Body of pancreas (tissue), 4 donors: ENCODE data around the gene LPP.

ENCODE experiments used
- CTCF ChIP-seq, 7 experiments: fragments of 450-650 bp in 4 of 7; fragments of 200-600 bp in 3 of 7; sonication (generic) in 3 of 7; IDR thresholded peaks; one replicate each; pipeline ENCODE4 v1.5.1; 2016 to 2019; ENCODE audit warnings: antibody characterized with exemption in 7 of 7
- POLR2A ChIP-seq, 3 donors: fragments of 450-650 bp; IDR thresholded peaks; one replicate each; pipeline ENCODE4 v1.6.1; 2016; ENCODE audit warnings: antibody characterized with exemption in 3 of 3, mild to moderate bottlenecking in 2 of 3

DNA sequence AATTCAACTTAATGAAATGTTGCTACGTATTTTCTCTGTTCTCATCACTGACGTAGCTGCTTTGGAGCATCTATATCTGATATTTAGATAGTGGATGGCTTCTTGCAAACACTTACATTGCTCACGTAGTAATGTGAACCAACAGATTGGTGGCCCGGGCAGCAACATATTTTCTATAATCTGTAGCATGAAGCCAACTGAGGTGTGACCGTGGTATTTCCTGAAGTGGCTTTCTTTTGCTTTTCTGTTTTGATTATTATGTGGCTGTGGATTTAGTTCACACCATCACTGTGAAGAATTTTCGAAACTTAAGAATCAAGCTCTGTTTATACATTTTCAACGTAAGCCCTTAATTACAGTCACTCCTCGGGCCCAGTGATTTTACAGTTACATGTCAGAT, 288.5 kb downstream of the LPP start:
- TF ChIP-seq POLR2A (IDR thresholded peaks at IDR 0.05) (no peak), CTCF (IDR thresholded peaks at IDR 0.05) (no peak)
